ENCODE measurements around the gene P2RX5.

- TF ChIP-seq CTCF (IDR thresholded peaks at IDR 0.05) (no peak), POLR2A (IDR thresholded peaks at IDR 0.05) (no peak)
Observed at GRCh38 chr17:3724378-3725077, 28.6 kb upstream of the P2RX5 start.

Data from heart left ventricle (tissue), 13 donors.